ENCODE results near the gene KIF13A.

The KIF13A gene

DNA sequence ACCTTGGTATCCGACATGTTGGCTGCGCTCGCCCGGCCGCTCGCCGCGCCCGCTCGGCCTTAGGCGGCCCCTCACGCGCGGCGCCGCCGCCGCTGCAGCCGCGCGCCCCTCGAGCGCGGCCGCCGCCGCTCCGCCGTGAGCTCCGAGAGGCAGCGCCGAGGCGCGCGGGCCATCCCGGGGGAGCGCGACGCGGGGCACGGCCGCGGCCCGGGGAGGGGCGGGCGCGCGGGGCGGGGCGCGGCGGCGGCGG, at the start of gene KIF13A:
Gene KIF13A, minus strand, starts transcription at position 189 of the 250 bp plus-strand sequence. Its CDS starts 172 bp downstream, at position 17.
- peak within 1 kb of the TSS; percentile 99 for H3K4me2 ChIP-seq

DNA sequence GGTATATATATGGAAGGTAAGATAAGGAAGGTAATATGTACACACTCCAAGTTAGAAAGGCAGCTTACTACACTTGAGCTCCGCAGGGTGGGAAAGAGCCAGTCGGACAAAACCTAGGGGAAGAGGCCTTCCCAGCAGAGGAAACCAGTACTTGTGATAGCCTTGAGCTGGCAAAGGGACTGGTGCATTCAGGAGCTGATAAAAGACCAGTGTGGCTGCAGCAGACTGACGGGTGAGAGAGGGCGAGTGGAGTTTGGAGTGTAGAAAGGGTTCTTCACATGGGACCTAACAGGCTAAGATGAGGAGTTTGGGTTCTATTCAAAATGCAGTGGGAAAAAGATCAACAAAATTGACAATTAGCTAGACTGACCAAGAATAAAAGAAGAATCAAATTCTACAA, 49.3 kb upstream of the KIF13A start:
- Histone ChIP-seq H3K27ac (no peak overlapping the region), H3K27me3 (ENCODE audit: insufficient read depth, low read depth) (no peaks in the 10 kb centered on the region), H3K4me2 (no peak overlapping the region), H3K9ac (no peak overlapping the region), H3K79me2 (ENCODE audit: insufficient read depth, low read depth) (no peaks in the 10 kb centered on the region), H3K36me3 (ENCODE audit: insufficient read depth) (no peaks in the 10 kb centered on the region), H3K4me1 (ENCODE audit: low read depth, poor library complexity, severe bottlenecking) (no peaks in the 10 kb centered on the region), H3K4me3 (IDR thresholded peaks at IDR 0.05; ENCODE audit: insufficient read depth, low read depth, low read length) (no peak overlapping the region), H4K20me1 (ENCODE audit: insufficient read depth) (no peaks in the 10 kb centered on the region), H2AFZ (ENCODE audit: low read depth) (no peak overlapping the region)
- TF ChIP-seq, protein P1, sequence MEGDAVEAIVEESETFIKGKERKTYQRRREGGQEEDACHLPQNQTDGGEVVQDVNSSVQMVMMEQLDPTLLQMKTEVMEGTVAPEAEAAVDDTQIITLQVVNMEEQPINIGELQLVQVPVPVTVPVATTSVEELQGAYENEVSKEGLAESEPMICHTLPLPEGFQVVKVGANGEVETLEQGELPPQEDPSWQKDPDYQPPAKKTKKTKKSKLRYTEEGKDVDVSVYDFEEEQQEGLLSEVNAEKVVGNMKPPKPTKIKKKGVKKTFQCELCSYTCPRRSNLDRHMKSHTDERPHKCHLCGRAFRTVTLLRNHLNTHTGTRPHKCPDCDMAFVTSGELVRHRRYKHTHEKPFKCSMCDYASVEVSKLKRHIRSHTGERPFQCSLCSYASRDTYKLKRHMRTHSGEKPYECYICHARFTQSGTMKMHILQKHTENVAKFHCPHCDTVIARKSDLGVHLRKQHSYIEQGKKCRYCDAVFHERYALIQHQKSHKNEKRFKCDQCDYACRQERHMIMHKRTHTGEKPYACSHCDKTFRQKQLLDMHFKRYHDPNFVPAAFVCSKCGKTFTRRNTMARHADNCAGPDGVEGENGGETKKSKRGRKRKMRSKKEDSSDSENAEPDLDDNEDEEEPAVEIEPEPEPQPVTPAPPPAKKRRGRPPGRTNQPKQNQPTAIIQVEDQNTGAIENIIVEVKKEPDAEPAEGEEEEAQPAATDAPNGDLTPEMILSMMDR (conservative IDR thresholded peaks at IDR 0.05; ENCODE audit: low read depth, low read length) = no peak

More for the DNA sequence above, at the start of gene KIF13A:
- no peaks in the 10 kb centered on the region for H4K20me1 ChIP-seq (ENCODE audit: insufficient read depth)
- no peak within 1 kb of the TSS for H3K4me3 ChIP-seq (IDR thresholded peaks at IDR 0.05; ENCODE audit: insufficient read depth, low read depth, low read length)
- H2AFZ ChIP-seq (ENCODE audit: low read depth) = peak within 1 kb of the TSS; percentile 88
- H3K79me2 ChIP-seq (ENCODE audit: insufficient read depth, low read depth) = no peaks in the 10 kb centered on the region
- peak within 1 kb of the TSS; percentile 15; the same call in 1 of the 2 replicates for H3K9ac ChIP-seq
- TF ChIP-seq, protein P1 (conservative IDR thresholded peaks at IDR 0.05; ENCODE audit: low read depth, low read length) = no peak
- peaks cover 8% of the 10 kb centered on the region for H3K4me1 ChIP-seq (ENCODE audit: low read depth, poor library complexity, severe bottlenecking)
- H3K27ac ChIP-seq = no peak within 1 kb of the TSS
- H3K36me3 ChIP-seq (ENCODE audit: insufficient read depth) = no peaks in the 10 kb centered on the region
- H3K27me3 ChIP-seq (ENCODE audit: insufficient read depth, low read depth) = no peaks in the 10 kb centered on the region

DNA sequence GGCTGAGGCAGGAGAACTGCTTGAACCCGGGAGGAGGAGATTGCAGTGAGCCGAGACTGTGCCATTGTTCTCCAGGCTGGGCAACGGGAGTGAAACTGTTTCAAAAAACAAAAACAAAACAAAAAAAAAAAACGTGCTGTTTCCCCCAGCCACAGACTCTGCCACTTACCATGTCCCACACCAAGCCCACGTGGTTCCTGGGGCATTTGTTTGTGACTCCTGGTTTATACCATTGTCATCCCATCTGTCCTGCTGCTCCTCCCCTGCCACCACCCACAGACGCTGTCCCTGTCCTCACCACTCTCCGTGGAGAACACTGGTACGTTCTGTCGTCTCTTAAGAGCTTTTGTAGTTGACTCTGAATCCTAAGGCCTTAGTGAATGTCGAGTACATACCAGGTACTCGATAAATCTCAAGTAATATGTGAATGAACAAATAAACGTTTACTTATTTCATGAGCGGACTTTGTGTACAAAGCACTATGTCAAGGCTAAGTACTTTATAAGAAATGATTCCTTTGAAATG, 48.0 kb upstream of the KIF13A start:
- no peaks in the 10 kb centered on the region for H4K20me1 ChIP-seq (ENCODE audit: insufficient read depth)
- H3K4me1 ChIP-seq (ENCODE audit: low read depth, poor library complexity, severe bottlenecking) = no peaks in the 10 kb centered on the region
- no peak overlapping the region for H3K27ac ChIP-seq
- no peaks in the 10 kb centered on the region for H3K27me3 ChIP-seq (ENCODE audit: insufficient read depth, low read depth)
- H2AFZ ChIP-seq (ENCODE audit: low read depth) = no peak overlapping the region
- H3K4me3 ChIP-seq (IDR thresholded peaks at IDR 0.05; ENCODE audit: insufficient read depth, low read depth, low read length) = no peak overlapping the region
- no peak overlapping the region for H3K9ac ChIP-seq
- no peaks in the 10 kb centered on the region for H3K36me3 ChIP-seq (ENCODE audit: insufficient read depth)
- no peak overlapping the region for H3K4me2 ChIP-seq
- H3K79me2 ChIP-seq (ENCODE audit: insufficient read depth, low read depth) = no peaks in the 10 kb centered on the region
- TF ChIP-seq, protein P1 (conservative IDR thresholded peaks at IDR 0.05; ENCODE audit: low read depth, low read length) = no peak

DNA sequence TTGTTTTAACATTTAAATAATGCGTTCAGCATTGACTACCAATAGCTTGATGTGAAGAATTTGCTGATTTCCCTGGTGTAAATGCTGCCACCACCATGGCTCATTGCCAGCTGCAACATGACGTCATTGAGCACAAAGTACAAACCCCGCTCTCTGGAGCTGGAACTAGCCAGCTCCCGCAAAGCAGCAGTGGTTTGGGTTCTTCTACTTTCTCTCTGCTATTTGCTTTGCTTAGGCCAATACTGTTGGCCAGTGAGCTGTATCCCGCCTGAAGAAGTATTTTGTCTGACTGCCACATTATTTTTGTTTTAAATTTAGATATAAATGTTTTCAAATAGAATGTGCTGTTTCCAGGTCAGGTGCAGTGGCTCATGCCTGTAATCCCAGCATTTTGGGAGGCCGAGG, 47.4 kb upstream of the KIF13A start:
- TF ChIP-seq, protein P1 (conservative IDR thresholded peaks at IDR 0.05; ENCODE audit: low read depth, low read length) = no peak
- Histone ChIP-seq H3K9ac (no peak overlapping the region), H3K4me1 (ENCODE audit: low read depth, poor library complexity, severe bottlenecking) (no peaks in the 10 kb centered on the region), H3K27me3 (ENCODE audit: insufficient read depth, low read depth) (no peaks in the 10 kb centered on the region), H3K79me2 (ENCODE audit: insufficient read depth, low read depth) (no peaks in the 10 kb centered on the region), H3K4me2 (no peak overlapping the region), H3K27ac (no peak overlapping the region), H3K4me3 (IDR thresholded peaks at IDR 0.05; ENCODE audit: insufficient read depth, low read depth, low read length) (no peak overlapping the region), H2AFZ (ENCODE audit: low read depth) (no peak overlapping the region), H3K36me3 (ENCODE audit: insufficient read depth) (no peaks in the 10 kb centered on the region), H4K20me1 (ENCODE audit: insufficient read depth) (no peaks in the 10 kb centered on the region)

Data from KMS-11 (cell line).